ENCODE data around the gene RRP1.

RRP1 gene

GRCh38 chr21:43758111-43758641, 31.2 kb upstream of the RRP1 start:
- no peak for FAIRE-seq
- DNase-seq (ENCODE audit: insufficient read length, low spot score), result no peak

- FAIRE-seq (no peak), DNase-seq (ENCODE audit: insufficient read length, low spot score) (no peak)
Observed at GRCh38 chr21:43758811-43759210, 30.6 kb upstream of the RRP1 start.

DNA sequence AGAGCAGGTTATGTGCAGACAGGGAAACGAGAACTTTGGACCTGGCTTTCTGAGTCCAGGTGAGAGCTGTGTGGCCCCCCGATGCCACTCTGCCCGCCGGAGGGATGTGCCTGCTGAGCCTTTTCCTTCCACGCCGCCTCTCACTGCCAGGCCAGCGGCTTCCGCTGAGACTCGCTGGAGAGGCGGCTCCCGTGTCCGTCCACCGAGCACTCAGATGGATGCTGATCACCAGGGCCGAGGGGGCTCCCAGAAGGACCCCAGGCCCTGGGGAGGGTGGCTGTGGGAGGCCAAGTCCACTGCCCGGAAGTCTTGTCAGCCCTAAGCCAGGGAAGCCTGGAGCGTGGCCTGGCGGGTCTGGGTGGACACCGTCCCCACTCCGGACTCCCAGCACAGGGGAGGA, 29.7 kb upstream of the RRP1 start:
- DNase-seq (ENCODE audit: insufficient read length, low spot score), result no peak
- FAIRE-seq, result no peak

DNA sequence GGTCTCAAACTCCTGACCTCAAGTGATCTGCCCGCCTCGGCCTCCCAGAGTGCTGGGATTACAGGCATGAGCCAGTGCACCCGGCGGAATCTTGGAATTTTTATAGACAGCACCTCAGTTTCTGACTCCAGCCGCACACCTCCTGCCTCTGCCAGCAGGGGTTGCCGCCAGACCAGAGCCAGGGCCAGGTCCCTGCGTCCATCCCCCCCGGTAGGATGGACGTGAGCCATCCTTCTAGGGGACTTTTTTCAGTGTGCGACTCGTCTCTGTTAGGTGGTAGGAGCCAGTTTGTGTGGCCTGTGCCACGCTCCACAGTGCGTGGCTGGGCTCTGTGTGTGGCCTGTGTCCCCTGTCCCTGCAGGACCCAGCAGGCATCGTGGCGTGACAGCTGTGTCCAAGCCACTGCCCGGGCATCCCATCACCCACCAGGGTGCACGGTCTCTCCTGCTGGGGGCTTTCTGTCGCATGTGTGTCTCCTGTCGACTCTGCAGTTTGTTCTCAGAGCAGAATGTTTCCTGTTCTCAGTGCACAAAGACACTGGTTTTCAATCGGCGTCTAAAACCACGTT, 28.9 kb upstream of the RRP1 start:
- DNase-seq (ENCODE audit: insufficient read length, low spot score) (no peak), FAIRE-seq (no peak)

GRCh38 chr21:43761886-43762285, 27.5 kb upstream of the RRP1 start:
- FAIRE-seq, result no peak
- DNase-seq (ENCODE audit: insufficient read length, low spot score), result no peak

DNA sequence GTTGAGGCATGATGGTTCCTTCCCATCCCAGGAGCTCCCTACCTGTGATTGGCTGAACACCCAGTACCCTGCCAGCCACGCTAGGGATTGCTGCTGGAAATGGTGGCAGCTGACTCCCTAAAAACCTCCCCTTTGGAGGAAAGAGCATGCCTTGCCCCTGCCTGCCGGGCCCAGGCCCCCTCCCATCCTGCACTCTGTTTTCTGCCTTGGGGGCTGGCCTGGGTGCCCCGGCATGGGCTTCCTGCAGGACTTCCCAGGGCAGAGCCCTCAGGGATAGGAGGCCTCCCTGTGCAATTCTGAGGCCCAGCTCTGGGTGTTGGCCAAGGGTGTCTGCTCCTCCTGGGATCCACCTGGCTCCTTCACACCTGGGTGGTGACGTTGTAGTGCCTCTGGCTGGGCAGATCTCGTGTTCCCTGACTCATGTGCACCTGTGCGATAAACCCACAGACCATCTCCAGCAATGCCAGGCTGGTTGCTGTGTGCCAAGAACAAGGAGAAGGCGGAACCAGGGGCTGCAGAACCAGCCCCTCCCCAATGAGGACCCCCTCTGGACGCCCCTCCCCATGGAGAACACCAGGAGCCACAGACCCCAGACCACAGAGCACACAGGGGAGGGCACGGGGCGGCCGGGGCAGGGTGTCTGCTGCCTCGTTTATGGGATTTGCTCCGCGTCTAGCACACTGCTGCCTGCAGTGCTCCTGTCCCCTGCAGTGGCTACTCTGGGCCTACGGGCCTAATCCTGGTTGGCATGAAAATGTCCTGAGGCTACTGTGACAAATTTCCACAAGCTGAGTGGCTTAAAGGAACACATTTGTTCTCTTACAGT, 26.9 kb upstream of the RRP1 start:
- FAIRE-seq (no peak), DNase-seq (ENCODE audit: insufficient read length, low spot score) (no peak)

GRCh38 chr21:43763901-43764523, 25.4 kb upstream of the RRP1 start:
- no peak for FAIRE-seq
- DNase-seq (ENCODE audit: insufficient read length, low spot score), result no peak

GRCh38 chr21:43764576-43765495, 24.5 kb upstream of the RRP1 start:
- FAIRE-seq (no peak), DNase-seq (ENCODE audit: insufficient read length, low spot score) (no peak)

DNA sequence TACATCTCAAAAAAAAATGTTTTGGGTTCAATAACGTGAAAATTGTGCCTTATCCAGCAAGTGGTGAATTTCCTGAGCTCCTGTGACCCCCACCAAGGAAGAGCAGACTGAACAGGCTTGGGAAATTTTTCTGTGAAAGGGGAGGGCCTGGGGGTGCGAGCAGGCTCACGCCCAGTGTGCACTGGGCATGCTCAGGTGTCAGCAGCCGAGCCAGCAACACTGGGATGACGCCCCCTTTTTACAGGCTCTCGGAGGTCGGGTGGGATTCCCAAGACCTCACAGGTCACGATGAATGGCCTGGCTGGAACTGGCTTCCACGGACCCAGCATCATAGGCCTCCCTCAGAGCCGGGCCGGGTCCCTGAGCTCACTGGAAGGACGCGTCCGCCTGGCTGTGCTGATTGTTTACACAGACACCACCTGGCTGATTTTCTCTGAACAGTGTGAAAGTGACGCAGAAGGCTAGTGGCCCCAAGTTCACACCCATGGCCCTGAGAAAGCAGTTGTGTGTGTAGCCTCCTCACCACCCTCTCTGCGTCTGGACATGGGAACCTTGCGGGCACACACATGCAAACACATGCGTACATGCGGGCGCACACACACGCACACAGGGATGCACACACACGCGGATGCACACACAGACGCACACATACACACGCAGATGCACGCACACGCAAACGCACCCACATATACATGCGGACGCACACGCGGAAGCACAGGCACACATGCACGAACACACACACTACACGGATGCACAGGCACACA, 22.5 kb upstream of the RRP1 start:
- DNase-seq (ENCODE audit: insufficient read length, low spot score) (no peak), FAIRE-seq (peak; percentile 28)

DNA sequence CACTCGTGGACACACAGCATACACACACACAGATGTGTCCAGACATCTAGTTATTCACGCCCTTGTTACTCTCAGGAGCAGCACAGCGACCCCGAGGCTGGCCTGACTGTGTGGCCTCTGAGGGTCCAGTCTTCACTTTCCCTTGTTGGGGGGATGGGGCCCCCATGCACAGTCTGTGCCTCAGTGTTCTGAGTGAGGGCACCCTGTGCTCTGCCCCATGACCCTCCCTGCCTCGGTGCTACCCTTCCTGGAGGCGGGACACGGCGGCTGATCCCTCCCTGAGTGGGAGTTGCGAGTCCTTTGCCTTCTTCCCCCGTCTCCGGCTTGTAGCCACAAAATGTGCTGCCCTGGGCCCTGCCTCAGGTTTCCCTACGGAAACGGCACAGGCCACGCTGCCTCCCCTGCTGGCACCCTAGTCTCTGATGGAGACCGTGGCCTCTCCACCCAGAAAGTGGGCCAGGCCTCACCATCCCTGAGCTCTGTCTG, 21.8 kb upstream of the RRP1 start:
- no peak for DNase-seq (ENCODE audit: insufficient read length, low spot score)

GRCh38 chr21:43767984-43768867, 21.2 kb upstream of the RRP1 start:
- DNase-seq (ENCODE audit: insufficient read length, low spot score) (peak; percentile 48), FAIRE-seq (no peak)

More for the DNA sequence above, 21.8 kb upstream of the RRP1 start:
- no peak for FAIRE-seq

DNA sequence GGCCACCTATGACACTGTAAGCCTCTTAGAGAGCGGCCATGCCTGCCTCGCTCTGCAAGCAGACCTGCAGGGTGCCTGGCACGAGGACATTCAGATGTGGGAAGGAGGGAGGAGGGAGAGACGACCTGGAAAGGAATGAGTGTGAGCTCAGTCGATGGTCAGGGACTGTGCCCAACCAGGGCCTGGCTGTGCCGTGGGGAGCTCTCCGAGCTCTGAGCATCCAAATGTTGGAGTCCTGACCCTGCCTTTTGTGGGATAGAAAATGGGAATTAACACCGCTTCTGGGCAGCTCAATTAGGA, 20.6 kb upstream of the RRP1 start:
- no peak for FAIRE-seq
- DNase-seq (ENCODE audit: insufficient read length, low spot score), result no peak

- DNase-seq (ENCODE audit: insufficient read length, low spot score) (no peak), FAIRE-seq (no peak)
Observed at GRCh38 chr21:43769325-43769958, 19.9 kb upstream of the RRP1 start.

- no peak for FAIRE-seq
- no peak for DNase-seq (ENCODE audit: insufficient read length, low spot score)
Observed at GRCh38 chr21:43770066-43770655, 19.2 kb upstream of the RRP1 start.

DNA sequence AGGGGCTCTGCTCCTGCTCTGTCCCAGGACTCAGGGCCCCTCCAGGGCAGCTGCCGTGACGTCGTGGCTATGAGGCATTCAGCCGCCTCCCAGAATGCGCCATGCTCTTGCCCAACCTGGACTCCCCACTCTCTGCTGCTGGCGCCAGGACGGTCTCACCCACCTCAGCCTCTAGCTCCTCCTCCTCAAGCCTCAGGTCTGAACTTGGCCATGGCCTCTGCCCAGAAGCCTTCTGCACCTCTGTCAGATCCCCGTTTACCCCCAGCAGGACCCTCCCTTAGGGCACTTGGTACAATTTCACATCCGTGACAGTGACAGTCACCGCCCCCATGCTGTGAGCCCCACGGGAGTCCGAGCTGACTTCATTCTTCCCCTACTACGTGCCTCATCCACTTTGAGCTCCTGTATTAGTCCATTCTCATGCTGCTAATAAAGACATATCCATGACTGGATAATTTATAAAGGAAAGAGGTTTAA, 18.1 kb upstream of the RRP1 start:
- DNase-seq (ENCODE audit: insufficient read length, low spot score), result no peak
- no peak for FAIRE-seq

DNA sequence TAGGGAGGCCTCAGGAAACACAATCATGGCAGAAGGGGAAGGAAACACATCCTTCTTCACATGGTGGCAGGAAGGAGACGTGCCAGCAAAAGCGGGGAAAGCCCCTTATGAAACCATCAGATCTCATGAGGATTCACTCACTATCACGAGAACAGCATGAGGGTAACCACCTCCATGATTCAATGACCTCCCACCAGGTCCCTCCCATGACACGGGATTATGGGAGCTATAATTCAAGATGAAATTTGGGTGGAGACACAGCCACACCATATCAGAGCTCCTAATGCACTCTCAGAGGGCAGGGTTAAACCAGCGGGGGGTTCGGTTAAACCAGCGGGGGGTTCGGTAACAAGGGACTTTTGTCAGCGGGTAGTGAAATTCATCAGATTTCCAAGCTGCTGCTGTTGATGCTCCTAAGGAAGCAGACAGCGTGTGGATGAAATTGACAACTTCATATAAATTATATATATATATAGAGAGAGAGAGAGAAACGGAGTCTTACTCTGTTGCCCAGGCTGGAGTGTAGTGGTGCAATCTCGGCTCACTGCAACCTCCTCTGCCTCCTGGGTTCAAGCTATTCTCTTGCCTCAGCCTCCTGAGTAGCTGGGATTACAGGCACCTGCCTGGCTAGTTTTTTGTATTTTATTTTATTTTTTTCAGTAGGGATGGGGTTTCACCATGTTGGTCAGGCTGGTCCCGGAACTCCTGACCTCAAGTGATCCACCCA, 17.5 kb upstream of the RRP1 start:
- FAIRE-seq, result no peak
- DNase-seq (ENCODE audit: insufficient read length, low spot score), result no peak

DNA sequence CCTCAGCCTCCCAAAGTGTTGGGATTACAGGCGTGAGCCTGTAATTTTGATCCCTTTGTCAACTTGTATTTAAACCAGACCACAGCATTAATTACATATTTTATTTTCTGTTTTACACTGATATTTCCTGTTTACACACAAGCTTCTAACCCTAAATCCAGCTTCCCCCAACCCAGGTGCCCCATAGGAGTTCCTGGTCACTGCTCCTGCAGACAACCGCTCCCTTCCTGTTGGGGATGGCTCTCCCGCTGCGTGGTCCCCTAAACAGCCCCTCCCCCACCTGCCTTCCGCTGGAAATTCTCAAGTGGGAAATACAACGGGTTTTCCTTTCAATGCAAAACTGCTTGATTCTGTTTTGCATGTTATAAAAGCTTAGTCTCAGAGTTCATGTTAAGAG, 17.0 kb upstream of the RRP1 start:
- no peak for FAIRE-seq
- no peak for DNase-seq (ENCODE audit: insufficient read length, low spot score)
